IPS-18a (cell line): ENCODE data around the gene SH3RF3.
"Not testable (repeated sequence)": the region's sequence is repeated elsewhere in the genome, so short reads cannot be mapped to it uniquely, and the experiment has no call there.

Experiments used
- H3K27ac ChIP-seq: one replicate; pipeline ENCODE4 v1.5.1; 2013; ENCODE audit warnings: low read length
- H3K27me3 ChIP-seq: one replicate; pipeline ENCODE4 v1.6.1; 2013; ENCODE audit warnings: mild to moderate bottlenecking, low read length; ENCODE audit not compliant: control insufficient read depth, insufficient read depth
- H3K36me3 ChIP-seq: one replicate; pipeline ENCODE4 v1.6.1; 2013; ENCODE audit warnings: low read depth, low read length; ENCODE audit not compliant: control insufficient read depth
- H3K4me1 ChIP-seq: one replicate; pipeline ENCODE4 v1.6.1; 2013; ENCODE audit warnings: low read depth, low read length; ENCODE audit not compliant: control insufficient read depth
- H3K4me3 ChIP-seq: one replicate; pipeline ENCODE4 v1.5.1; 2013; ENCODE audit warnings: low read length
- H3K9ac ChIP-seq: one replicate; pipeline ENCODE4 v1.6.1; 2013; ENCODE audit warnings: mild to moderate bottlenecking, low read length, moderate library complexity
- H3K9me3 ChIP-seq: one replicate; pipeline ENCODE4 v1.6.1; 2013; ENCODE audit warnings: low read depth, low read length; ENCODE audit not compliant: control insufficient read depth

Gene SH3RF3

DNA sequence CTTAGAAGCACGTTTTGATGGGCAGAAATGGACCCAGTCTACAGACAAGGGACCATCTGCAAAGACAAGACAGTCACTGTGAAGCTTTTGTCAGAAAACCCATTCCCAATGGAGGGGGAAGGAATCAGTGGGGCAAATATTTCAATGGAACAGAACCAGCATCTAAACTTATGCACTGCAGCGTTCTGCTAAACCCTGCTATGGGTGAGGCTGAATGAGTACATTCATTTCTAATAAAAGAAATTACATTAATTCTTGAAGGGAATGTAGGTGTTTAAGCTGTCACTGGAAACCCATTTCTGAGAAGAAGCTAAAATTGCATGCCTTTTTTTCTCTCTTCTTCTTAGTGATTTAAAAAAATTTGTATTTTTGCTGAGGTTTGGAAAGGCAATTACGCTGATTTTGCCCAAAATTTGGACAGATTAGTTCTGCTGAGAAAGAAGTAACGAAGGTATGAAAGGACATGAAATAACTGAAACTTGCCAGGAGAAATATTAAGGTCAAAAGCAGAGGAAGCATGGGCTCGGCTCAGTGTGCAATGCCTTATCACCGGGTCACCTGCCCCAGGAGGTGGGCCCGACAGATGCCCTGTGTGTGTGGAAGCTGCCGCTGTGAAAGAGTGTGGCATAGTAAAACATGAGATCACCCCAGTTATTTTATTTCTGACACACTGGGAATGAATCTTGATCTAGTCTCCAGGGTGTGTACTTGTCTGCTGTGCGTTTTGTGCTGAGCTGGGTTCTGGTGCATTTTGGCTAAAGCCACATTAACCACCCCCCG, 24.2 kb downstream of the SH3RF3 start:
- Histone ChIP-seq H3K36me3 (no peaks in the 10 kb centered on the region), H3K9ac (no peak overlapping the region), H3K9me3 (no peaks in the 10 kb centered on the region), H3K27ac (no peak overlapping the region), H3K4me1 (no peaks in the 10 kb centered on the region), H3K4me3 (no peak overlapping the region), H3K27me3 (no peaks in the 10 kb centered on the region)

DNA sequence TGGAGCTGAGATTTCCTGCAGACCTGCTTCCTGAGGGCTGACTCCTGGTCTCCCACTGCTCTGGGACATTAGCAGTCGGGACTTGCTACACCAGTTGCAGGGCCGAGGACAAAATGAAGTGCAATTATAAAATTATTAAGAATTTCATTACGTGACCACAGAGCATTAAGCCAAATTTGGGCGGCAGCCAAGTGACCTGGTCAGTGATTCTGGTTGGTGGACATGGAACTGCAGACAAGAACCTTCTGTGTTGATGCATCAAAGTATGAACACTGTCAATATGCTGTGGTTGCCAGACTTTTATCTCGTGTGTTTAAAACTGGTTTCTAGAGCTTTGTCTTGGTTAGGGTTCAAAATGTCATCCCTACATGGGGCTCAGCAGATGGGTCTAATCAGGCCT, 24.8 kb downstream of the SH3RF3 start:
- no peaks in the 10 kb centered on the region for H3K4me1 ChIP-seq
- no peaks in the 10 kb centered on the region for H3K27me3 ChIP-seq
- H3K27ac ChIP-seq: no peak overlapping the region

DNA sequence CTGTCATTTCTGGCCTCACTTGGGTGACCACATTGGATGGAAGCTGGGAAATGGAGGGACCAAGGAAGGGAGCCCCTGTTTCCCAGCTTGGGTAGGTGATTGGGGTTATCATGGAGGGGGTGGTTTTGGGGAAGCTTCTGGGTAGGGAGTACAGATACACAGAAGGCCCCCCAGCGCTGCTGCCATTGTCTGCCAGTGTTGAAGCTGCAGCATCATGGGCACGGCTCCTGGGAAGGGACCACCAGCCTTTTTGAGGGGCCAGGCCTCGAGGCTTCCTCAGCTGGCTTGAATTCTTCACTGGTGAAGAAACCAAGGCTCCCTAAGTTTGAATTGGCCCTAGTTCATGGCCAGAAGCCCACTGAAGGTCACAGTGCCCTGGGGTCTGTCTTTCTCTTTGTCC, 25.2 kb downstream of the SH3RF3 start:
- Histone ChIP-seq H3K27me3 (no peaks in the 10 kb centered on the region), H3K4me1 (no peaks in the 10 kb centered on the region), H3K9me3 (no peaks in the 10 kb centered on the region), H3K27ac (no peak overlapping the region), H3K4me3 (no peak overlapping the region), H3K9ac (no peak overlapping the region), H3K36me3 (no peaks in the 10 kb centered on the region)

More for the DNA sequence above, 24.8 kb downstream of the SH3RF3 start:
- no peaks in the 10 kb centered on the region for H3K9me3 ChIP-seq
- no peak overlapping the region for H3K4me3 ChIP-seq
- no peak overlapping the region for H3K9ac ChIP-seq
- no peaks in the 10 kb centered on the region for H3K36me3 ChIP-seq

DNA sequence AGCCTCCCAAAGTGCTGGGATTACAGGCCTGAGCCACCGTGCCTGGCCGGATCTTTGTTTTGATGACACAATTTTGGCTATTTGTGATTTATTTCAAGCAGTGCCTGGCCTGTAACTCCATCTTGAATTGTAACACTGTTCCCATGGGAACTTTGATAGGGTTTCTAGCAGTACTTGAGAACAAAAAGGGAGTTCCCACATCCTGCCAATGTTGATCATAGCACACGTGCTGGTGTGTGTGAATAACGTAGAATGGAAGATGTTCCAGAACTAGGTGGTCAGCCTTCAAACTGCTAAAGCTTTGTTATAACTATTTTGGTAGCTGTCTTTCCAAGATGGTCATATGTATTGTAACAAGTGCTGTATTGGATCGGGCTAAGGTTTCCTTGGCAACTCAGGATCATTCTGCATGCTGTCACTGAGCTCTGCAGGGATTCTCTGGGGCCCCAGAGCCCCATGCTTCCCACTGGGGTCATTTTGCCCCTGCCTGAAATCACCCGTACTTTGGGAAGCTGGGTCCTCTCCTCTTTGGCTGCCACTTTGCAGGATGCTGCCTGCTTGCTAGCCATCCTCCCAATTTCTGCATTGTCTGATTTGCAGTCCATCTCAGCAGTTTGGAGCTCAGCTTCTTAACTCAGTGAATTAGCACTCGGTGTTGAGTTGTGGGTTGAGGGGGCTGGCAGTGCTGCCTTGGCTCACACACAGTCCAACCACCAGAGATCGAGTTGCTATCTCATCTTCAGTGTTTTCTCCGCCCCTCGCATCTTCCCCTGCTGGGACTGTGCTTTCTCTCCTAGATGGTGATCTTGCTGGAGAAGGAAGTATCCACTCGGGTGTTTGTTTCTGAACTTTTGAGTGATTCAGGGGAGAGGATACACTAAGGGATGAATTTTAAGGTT, 26.8 kb downstream of the SH3RF3 start:
- H3K4me3 ChIP-seq: no peak overlapping the region
- no peaks in the 10 kb centered on the region for H3K9me3 ChIP-seq
- H3K36me3 ChIP-seq: no peaks in the 10 kb centered on the region
- H3K27ac ChIP-seq: no peak overlapping the region
- H3K9ac ChIP-seq: no peak overlapping the region
- H3K27me3 ChIP-seq: no peaks in the 10 kb centered on the region
- H3K4me1 ChIP-seq: no peaks in the 10 kb centered on the region

DNA sequence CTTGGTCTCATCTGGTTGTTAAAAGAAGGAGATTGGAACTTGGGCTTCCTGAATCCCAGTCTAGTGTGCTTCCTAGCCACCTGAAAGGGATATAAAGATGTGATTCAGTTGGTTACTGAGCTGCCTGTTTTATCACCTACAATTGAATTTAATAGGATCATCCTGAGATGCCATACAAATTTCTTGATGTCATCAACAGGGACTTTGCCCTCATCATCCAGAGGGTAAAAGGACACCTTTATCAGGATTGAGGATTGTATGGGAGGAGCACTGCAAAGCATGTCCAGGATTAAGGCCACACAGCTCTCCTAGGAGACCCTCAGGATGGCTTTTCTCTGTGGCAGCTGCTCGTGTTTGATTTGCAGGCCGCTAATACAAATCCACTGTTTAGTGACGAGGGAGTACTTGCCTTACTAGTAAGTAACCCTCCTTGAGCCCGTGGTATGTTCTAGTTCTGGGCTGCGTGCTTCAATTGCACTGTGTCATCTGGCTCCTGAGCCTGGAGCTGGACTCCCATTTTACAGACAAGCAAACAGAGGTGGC, 28.6 kb downstream of the SH3RF3 start:
- no peaks in the 10 kb centered on the region for H3K9me3 ChIP-seq
- no peaks in the 10 kb centered on the region for H3K36me3 ChIP-seq
- H3K4me3 ChIP-seq: no peak overlapping the region
- H3K27me3 ChIP-seq: no peaks in the 10 kb centered on the region
- no peak overlapping the region for H3K9ac ChIP-seq
- H3K4me1 ChIP-seq: no peaks in the 10 kb centered on the region
- H3K27ac ChIP-seq: no peak overlapping the region

DNA sequence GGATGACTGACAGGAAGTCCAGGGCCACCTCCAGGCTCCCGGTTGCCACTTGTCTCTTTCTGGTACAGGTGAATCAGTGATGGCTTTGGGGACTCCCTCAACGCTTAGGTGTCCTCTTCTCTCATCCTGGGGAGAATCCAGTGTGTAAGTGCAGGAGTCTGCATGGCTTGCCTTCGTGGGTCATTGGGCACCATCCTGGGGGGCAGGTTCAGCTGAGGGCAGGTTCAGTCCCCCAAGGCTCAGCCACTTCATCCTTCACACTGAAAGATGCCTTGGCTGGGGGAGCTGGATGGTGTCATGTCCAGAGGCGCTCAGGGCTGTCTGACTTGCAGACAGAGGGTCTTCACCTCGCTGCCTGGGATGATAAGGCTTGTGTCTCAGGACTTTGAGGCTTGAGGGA, 29.2 kb downstream of the SH3RF3 start:
- H3K27ac ChIP-seq: no peak overlapping the region
- H3K27me3 ChIP-seq: no peaks in the 10 kb centered on the region
- H3K36me3 ChIP-seq: no peaks in the 10 kb centered on the region
- H3K9me3 ChIP-seq: no peaks in the 10 kb centered on the region
- H3K4me3 ChIP-seq: no peak overlapping the region
- H3K9ac ChIP-seq: no peak overlapping the region
- H3K4me1 ChIP-seq: no peaks in the 10 kb centered on the region

DNA sequence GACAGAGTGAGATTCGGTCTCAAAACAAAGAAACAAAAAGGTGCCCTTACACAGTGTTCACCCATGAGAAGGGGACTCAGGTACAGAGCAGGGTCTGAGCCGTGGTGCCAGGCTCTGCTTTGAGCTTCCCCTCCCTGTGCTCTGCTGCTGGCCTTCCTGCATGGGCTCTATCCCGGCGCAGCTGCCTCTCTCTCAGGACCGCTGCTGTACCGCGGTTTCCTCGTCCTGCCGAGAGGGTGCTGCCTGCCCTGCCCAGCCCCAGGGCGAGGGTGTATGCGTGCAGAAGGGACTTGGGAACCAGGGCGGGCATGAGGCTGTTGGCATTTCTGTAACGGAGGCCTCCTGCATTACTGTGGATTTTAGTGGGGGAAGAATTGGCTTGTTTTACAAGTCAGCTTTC, 30.1 kb downstream of the SH3RF3 start:
- Histone ChIP-seq H3K9me3 (no peaks in the 10 kb centered on the region), H3K36me3 (no peaks in the 10 kb centered on the region), H3K4me3 (no peak overlapping the region), H3K9ac (no peak overlapping the region), H3K27ac (no peak overlapping the region), H3K4me1 (no peaks in the 10 kb centered on the region), H3K27me3 (no peaks in the 10 kb centered on the region)

DNA sequence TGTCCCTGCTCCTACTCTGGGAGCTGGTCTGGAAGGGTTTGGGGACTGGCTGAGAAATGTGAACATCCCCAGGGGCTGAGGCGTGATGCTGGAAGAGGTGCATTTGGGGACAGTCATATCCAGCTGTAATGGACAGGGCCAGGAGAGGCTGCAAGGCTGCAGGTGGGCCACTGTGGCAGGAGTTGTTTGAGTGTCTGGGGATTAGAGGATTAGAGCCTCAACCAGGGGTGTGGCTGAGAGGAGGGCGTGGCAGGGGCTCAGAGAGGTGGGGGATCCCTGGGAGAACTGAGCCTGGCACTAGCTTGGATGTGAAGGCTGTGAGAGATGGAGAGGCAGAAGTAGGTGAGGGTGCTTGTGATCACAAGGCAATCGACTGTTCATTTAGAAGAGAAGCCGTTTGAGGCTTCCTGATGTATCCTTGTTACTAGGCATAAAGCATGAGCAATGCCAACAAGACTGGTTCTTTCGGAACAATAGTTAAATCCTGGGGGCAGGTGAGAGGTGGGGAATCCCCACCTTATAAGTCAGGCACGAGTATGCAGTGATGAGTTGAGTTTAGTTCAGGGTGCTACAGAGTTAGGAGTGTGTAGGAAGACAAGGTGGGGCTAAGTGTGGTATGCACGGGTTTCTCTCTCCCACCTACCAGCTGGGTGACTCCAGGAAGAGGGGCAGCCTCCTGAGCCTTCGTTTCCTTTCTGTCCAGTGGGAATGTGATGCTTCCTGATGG, 31.9 kb downstream of the SH3RF3 start:
- Histone ChIP-seq H3K27ac (no peak overlapping the region), H3K36me3 (no peaks in the 10 kb centered on the region), H3K4me3 (no peak overlapping the region), H3K27me3 (no peaks in the 10 kb centered on the region), H3K4me1 (peaks cover 4% of the 10 kb centered on the region), H3K9me3 (no peaks in the 10 kb centered on the region), H3K9ac (no peak overlapping the region)

DNA sequence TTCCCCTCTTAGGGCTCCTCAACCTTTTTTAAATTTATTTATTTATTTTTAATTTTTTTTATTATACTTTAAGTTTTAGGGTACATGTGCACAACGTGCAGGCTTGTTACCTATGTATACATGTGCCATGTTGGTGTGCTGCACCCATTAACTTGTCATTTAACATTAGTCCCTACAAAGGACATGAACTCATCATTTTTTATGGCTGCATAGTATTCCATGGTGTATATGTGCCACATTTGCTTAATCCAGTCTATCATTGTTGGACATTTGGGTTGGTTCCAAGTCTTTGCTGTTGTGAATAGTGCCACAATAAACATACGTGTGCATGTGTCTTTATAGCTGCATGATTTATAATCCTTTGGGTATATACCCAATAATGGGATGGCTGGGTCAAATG, 33.4 kb downstream of the SH3RF3 start:
- H3K27ac ChIP-seq, H3K27me3 ChIP-seq, H3K9ac ChIP-seq, H3K9me3 ChIP-seq, H3K4me1 ChIP-seq, H3K36me3 ChIP-seq, H3K4me3 ChIP-seq: not testable (repeated sequence)

DNA sequence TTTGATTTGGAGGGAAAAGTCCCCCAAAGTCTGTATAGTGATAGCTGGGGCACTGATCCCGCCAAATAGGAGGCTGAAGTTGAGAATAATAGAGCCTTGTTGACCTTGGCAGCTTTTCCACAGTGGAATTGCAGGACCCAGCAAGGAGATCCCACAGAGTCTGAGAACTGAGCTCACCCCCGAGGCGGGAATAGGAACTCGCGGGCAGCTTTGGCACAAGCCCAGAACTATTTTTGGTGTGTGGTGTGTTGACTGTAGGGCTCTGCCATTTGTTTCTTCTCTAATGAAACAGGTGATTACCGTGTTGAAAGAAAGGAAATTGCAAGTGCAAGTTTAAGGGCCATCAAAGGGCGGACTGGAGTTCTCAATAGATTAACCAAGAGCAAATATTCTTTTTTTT, 34.0 kb downstream of the SH3RF3 start:
- no peaks in the 10 kb centered on the region for H3K36me3 ChIP-seq
- H3K27ac ChIP-seq: no peak overlapping the region
- H3K4me3 ChIP-seq: no peak overlapping the region
- peaks cover 4% of the 10 kb centered on the region for H3K4me1 ChIP-seq
- no peaks in the 10 kb centered on the region for H3K9me3 ChIP-seq
- H3K9ac ChIP-seq: no peak overlapping the region
- no peaks in the 10 kb centered on the region for H3K27me3 ChIP-seq

DNA sequence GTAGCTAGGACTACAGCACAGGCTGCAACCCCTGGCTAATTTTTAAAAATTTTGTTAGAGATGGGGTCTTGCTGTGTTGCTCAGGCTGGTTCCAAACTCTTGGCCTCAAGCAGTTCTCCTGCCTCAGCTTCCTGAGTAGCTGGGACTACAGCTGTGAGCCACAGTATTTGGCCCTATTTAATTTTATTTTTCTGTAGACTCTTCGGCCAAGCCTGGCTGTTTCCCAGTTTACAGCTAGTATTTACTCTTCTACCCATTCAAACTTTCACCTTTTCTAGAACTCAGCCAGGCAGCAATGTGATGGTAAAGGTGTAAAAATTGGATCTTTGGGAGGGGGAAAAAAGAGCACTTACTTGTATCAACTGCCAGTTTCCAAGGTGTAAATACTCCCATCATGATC, 35.3 kb downstream of the SH3RF3 start:
- Histone ChIP-seq H3K36me3 (no peaks in the 10 kb centered on the region), H3K9me3 (no peaks in the 10 kb centered on the region), H3K4me1 (peaks cover 4% of the 10 kb centered on the region), H3K4me3 (no peak overlapping the region), H3K27me3 (no peaks in the 10 kb centered on the region), H3K27ac (no peak overlapping the region), H3K9ac (no peak overlapping the region)
